Parathyroid adenoma (tissue), 2 donors: ENCODE results near the gene B4GALT6.

Source experiments
- H2AFZ ChIP-seq: fragments of 300-600 bp; sonication (generic); one replicate; pipeline ENCODE4 v1.7.0; 2017; ENCODE audit warnings: antibody characterized with exemption, mild to moderate bottlenecking
- H3K27ac ChIP-seq: fragments of 300-600 bp; sonication (generic); one replicate; pipeline ENCODE4 v1.7.0; 2017
- H3K27me3 ChIP-seq: fragments of 300-600 bp; sonication (generic); one replicate; pipeline ENCODE4 v1.7.0; 2017; ENCODE audit warnings: low read length; ENCODE audit not compliant: control insufficient read depth, insufficient read depth
- H3K36me3 ChIP-seq: fragments of 300-600 bp; sonication (generic); one replicate; pipeline ENCODE4 v1.7.0; 2017; ENCODE audit warnings: low read length; ENCODE audit not compliant: control insufficient read depth, insufficient read depth
- H3K4me1 ChIP-seq: fragments of 300-600 bp; sonication (generic); one replicate; pipeline ENCODE4 v1.7.0; 2017; ENCODE audit warnings: control low read depth
- H3K4me2 ChIP-seq: fragments of 300-600 bp; sonication (generic); one replicate; pipeline ENCODE4 v1.7.0; 2017; ENCODE audit warnings: low read length
- H3K4me3 ChIP-seq: fragments of 300-600 bp; sonication (generic); one replicate; pipeline ENCODE4 v1.7.0; 2017; ENCODE audit warnings: low read depth, low read length
- H3K79me2 ChIP-seq: fragments of 300-600 bp; sonication (generic); one replicate; pipeline ENCODE4 v1.7.0; 2017; ENCODE audit warnings: control low read depth
- H3K9ac ChIP-seq: fragments of 300-600 bp; sonication (generic); one replicate; pipeline ENCODE4 v1.7.0; 2017; ENCODE audit warnings: mild to moderate bottlenecking
- H3K9me3 ChIP-seq: fragments of 300-600 bp; sonication (generic); one replicate; pipeline ENCODE4 v1.7.0; 2017; ENCODE audit warnings: low read length; ENCODE audit not compliant: control insufficient read depth
- TF ChIP-seq, protein P1 (sequence below): fragments of 300-600 bp; sonication (generic); IDR thresholded peaks from one replicate; pipeline ENCODE4 v1.7.0; 2017; ENCODE audit warnings: antibody characterized with exemption, mild to moderate bottlenecking
- donor health status: primary hyperparathyroidism.

The B4GALT6 gene

DNA sequence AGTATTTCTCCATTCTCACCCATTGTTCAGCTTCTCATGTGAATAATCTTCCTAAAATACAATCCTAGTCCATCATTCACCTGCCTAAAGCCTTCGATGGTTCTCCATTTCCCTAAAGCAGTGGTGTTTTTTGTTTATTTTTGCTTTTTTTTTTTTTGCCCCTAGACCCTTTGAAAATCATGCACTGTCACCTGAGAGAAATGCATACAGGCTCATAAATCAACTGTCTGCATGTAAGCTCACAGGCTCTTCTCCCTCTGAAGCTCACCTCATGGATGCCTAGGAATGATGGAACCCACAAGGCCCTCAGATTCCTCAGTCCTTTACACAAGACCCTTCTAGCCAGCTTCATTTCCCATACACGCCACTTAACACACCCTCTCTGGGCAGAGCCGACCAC, 31.5 kb downstream of the B4GALT6 start:
- Histone ChIP-seq H3K79me2 (peaks cover 38% of the 10 kb centered on the region), H3K27ac (no peak overlapping the region), H3K9me3 (no peaks in the 10 kb centered on the region), H3K36me3 (no peaks in the 10 kb centered on the region), H3K4me1 (no peaks in the 10 kb centered on the region), H3K9ac (no peak overlapping the region), H3K27me3 (no peaks in the 10 kb centered on the region), H3K4me2 (no peak overlapping the region), H3K4me3 (no peak overlapping the region), H2AFZ (no peak overlapping the region)
- TF ChIP-seq, protein P1, sequence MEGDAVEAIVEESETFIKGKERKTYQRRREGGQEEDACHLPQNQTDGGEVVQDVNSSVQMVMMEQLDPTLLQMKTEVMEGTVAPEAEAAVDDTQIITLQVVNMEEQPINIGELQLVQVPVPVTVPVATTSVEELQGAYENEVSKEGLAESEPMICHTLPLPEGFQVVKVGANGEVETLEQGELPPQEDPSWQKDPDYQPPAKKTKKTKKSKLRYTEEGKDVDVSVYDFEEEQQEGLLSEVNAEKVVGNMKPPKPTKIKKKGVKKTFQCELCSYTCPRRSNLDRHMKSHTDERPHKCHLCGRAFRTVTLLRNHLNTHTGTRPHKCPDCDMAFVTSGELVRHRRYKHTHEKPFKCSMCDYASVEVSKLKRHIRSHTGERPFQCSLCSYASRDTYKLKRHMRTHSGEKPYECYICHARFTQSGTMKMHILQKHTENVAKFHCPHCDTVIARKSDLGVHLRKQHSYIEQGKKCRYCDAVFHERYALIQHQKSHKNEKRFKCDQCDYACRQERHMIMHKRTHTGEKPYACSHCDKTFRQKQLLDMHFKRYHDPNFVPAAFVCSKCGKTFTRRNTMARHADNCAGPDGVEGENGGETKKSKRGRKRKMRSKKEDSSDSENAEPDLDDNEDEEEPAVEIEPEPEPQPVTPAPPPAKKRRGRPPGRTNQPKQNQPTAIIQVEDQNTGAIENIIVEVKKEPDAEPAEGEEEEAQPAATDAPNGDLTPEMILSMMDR, result no peak

DNA sequence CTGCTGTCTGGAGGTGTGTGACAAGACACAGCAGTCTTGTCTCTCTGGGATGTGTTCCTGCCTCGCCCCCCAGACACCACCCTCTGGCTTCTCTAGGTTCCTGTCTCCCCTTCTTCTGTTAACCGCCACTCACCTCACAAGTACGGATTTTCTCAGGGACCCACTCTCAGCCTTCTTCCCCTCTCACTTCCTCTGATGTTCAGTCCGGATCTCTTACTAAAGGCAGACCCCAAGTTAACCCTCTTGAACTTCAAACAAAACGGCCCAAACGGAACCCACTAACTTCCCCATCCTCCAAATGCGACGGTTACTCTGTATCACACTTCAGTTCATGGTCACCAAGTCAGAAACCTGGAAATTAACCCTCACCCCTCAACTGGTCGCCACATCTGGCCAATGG, 32.0 kb downstream of the B4GALT6 start:
- no peak overlapping the region for H3K4me2 ChIP-seq
- no peaks in the 10 kb centered on the region for H3K27me3 ChIP-seq
- no peak overlapping the region for H3K27ac ChIP-seq
- no peak overlapping the region for H3K9ac ChIP-seq
- no peak overlapping the region for H2AFZ ChIP-seq
- H3K79me2 ChIP-seq, result peaks cover 40% of the 10 kb centered on the region
- no peaks in the 10 kb centered on the region for H3K9me3 ChIP-seq
- peaks cover under 1% of the 10 kb centered on the region for H3K4me1 ChIP-seq
- H3K4me3 ChIP-seq, result no peak overlapping the region
- no peaks in the 10 kb centered on the region for H3K36me3 ChIP-seq
- TF ChIP-seq, protein P1, result no peak

DNA sequence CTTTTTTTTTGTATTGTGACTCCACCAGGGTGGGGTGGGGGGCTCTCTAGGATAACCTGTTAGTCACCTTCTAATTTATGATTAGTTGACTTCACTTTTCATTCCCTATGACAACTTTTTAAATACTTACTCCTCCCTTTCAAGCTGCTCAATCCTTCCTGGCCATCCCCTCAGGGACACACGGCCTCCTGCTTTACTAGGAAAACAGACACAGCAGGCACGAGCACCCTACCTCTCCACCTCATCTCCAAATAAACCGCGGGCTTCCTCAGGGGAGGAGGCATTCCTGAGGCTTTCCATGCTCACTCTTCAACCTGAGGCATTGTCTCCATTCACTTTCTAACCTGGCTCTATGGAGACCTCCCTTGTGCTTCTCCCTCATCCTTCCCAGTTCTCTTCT, 33.0 kb downstream of the B4GALT6 start:
- H3K27ac ChIP-seq, result no peak overlapping the region
- H3K9ac ChIP-seq, result no peak overlapping the region
- H3K9me3 ChIP-seq, result no peaks in the 10 kb centered on the region
- H3K4me3 ChIP-seq, result no peak overlapping the region
- no peak overlapping the region for H3K4me2 ChIP-seq
- no peaks in the 10 kb centered on the region for H3K36me3 ChIP-seq
- H3K27me3 ChIP-seq, result no peaks in the 10 kb centered on the region
- no peak overlapping the region for H2AFZ ChIP-seq
- peaks cover 8% of the 10 kb centered on the region for H3K4me1 ChIP-seq
- TF ChIP-seq, protein P1, result no peak
- peaks cover 41% of the 10 kb centered on the region for H3K79me2 ChIP-seq

DNA sequence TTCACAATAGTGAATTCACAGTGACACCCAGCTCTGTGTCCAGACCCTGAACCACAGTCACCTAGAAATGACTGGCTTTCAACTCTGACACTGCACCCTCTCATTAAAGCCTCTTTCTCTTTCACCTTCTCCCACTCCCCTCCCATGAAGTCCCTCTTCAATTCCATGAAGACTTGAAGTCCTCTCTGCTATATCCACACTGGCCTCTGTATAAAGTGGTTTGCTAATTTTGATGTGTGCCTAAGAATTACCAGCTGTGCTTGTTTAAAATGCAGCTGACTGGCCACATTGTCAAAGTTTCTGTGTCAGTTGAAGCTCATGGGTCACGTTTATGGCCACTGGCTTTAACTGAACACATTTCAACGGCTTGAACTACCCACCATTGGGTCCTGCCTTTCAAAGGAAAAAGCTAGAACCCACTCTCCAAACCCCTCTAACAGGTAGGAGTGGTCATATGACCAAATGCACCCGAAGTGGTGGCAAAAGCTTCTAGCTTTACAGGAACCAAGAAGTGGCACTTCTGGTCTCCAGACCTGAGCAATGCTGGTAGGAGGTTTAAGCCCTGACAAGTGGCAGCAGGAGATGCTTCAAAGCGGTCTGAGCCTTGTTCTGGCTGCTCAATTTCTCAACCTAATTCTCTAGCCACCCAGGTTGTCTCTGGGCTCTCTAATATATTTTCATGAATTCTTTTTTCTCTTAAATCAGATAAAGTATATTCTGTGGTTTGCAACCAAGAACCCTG, 34.2 kb downstream of the B4GALT6 start:
- no peaks in the 10 kb centered on the region for H3K36me3 ChIP-seq
- TF ChIP-seq, protein P1, result no peak
- H3K9me3 ChIP-seq, result no peaks in the 10 kb centered on the region
- H3K4me2 ChIP-seq, result no peak overlapping the region
- no peak overlapping the region for H3K27ac ChIP-seq
- H2AFZ ChIP-seq, result no peak overlapping the region
- no peak overlapping the region for H3K4me3 ChIP-seq
- peaks cover 8% of the 10 kb centered on the region for H3K4me1 ChIP-seq
- peaks cover 34% of the 10 kb centered on the region for H3K79me2 ChIP-seq
- H3K9ac ChIP-seq, result no peak overlapping the region
- no peaks in the 10 kb centered on the region for H3K27me3 ChIP-seq

DNA sequence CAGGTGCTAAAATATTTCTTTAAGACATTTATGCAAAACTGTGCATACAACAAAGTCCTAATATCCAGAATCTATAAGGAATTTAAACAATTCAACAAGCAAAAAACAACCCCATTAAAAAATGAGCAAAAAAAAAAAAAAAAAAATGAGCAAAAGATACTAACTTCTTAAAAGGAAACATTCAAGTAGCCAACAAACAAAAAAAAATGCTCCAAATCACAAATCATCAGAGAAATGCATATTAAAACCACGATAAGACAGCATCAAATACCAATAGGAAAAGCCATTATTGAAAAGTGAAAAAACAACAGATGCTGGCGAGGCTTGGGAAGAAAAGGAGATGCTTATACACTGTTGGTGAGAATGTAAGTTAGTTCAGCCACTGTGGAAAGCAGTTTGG, 34.9 kb downstream of the B4GALT6 start:
- TF ChIP-seq, protein P1, result no peak
- H3K4me3 ChIP-seq, result no peak overlapping the region
- H3K4me1 ChIP-seq, result peaks cover 8% of the 10 kb centered on the region
- H3K9me3 ChIP-seq, result no peaks in the 10 kb centered on the region
- no peak overlapping the region for H3K9ac ChIP-seq
- no peaks in the 10 kb centered on the region for H3K27me3 ChIP-seq
- H2AFZ ChIP-seq, result no peak overlapping the region
- no peaks in the 10 kb centered on the region for H3K36me3 ChIP-seq
- H3K4me2 ChIP-seq, result no peak overlapping the region
- H3K79me2 ChIP-seq, result peaks cover 30% of the 10 kb centered on the region
- no peak overlapping the region for H3K27ac ChIP-seq
